ENCODE data around the gene SYT17.

SYT17 gene

DNA sequence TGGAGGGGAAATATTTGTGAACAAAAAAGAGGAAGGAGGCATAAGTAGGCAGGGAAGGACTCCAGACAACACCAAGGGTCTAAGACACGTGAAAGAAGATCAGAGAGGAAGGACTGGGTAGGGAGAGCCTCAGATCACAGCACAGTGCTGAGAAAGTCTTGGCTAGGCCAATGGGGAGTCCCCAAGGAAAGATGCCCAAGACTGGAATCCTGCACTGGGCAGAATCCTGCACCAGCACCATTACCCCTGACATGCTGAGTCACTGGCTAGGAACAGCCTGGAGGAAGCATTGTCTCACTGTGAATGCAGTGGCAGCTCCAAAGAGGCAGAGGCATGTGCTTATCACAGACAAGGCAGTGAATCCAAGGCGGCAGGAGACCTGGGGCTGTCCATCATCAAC lies 136.7 kb downstream of the SYT17 start:
- no peaks in the 10 kb centered on the region for H3K9me3 ChIP-seq (ENCODE audit: control insufficient read depth, insufficient read depth, low read depth, low read length)
- H3K4me1 ChIP-seq (ENCODE audit: control insufficient read depth, insufficient read depth, low read length), result no peaks in the 10 kb centered on the region
- ChIA-PET POLR2A (no interaction called here), CTCF (interaction anchor here (0.7 kb wide), 1 partner anchor 128 kb away, joined by 4 read pairs; no protein-coding TSS in a partner anchor)
- H3K27ac ChIP-seq (ENCODE audit: extremely low read depth, low read depth, low read length), result no peak overlapping the region
- no peak overlapping the region for H3K4me3 ChIP-seq (ENCODE audit: low read depth, low read length)
- H3K36me3 ChIP-seq (ENCODE audit: control insufficient read depth in 2 of 2, insufficient read depth in 1 of 2, low read length in 2 of 2), result no peaks in the 10 kb centered on the region
- TF ChIP-seq HIC1 (tag by site-specific recombination; IDR thresholded peaks at IDR 0.05), result no peak
- TF ChIP-seq ZNF121 (tag by site-specific recombination; IDR thresholded peaks at IDR 0.05), result no peak
- TF ChIP-seq KLF8 (tag by site-specific recombination; IDR thresholded peaks at IDR 0.05), result no peak
- TF ChIP-seq ZNF274 (IDR thresholded peaks at IDR 0.05; ENCODE audit: low read length), result no peak
- TF ChIP-seq ZNF274 (tag by site-specific recombination; IDR thresholded peaks at IDR 0.05; ENCODE audit: borderline replicate concordance), result no peak

DNA sequence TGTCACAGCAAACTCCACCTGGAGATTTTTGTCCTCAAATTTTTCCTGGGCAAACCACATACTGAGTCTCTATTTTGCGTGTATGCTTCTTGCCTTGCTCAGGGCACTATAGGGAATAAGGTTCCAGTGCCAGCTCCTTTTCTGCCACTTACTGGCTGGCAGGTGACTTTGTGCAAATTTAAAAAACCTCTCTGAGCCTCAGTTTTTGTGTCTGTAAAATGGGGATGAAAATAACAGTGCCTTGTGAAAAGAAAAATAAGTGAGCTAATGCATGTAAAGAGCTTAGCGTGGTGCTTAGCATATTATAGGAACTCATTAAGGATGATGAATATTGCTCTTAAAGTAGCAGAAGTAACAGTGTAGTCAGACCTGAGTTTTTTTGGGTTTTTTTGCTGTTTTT lies 137.4 kb downstream of the SYT17 start:
- POLR2A ChIA-PET, result no interaction called here
- TF ChIP-seq HOXD13 (CRISPR knock-in tag; IDR thresholded peaks at IDR 0.05; ENCODE audit: borderline replicate concordance) (no peak), ZNF785 (tag by site-specific recombination; IDR thresholded peaks at IDR 0.05) (no peak), GLI2 (tag by site-specific recombination; IDR thresholded peaks at IDR 0.05; ENCODE audit: borderline replicate concordance, low read depth) (no peak), ZSCAN23 (tag by site-specific recombination; IDR thresholded peaks at IDR 0.05) (no peak), BCL11B (tag by site-specific recombination; IDR thresholded peaks at IDR 0.05; ENCODE audit: low read depth) (no peak), ZNF112 (tag by site-specific recombination; IDR thresholded peaks at IDR 0.05) (no peak), PRDM10 (tag by site-specific recombination; IDR thresholded peaks at IDR 0.05) (no peak), ZNF148 (tag by site-specific recombination; IDR thresholded peaks at IDR 0.05; ENCODE audit: borderline replicate concordance) (no peak), ZNF366 (tag by site-specific recombination; conservative IDR thresholded peaks at IDR 0.05) (no peak), SP3 (tag by site-specific recombination; IDR thresholded peaks at IDR 0.05) (no peak), ZXDB (tag by site-specific recombination; IDR thresholded peaks at IDR 0.05) (no peak), ZNF292 (tag by site-specific recombination; IDR thresholded peaks at IDR 0.05; ENCODE audit: borderline replicate concordance, low read depth) (no peak)
- Histone ChIP-seq H3K4me1 (ENCODE audit: control insufficient read depth, insufficient read depth, low read length) (no peaks in the 10 kb centered on the region), H3K9me3 (ENCODE audit: control insufficient read depth, insufficient read depth, low read depth, low read length) (no peaks in the 10 kb centered on the region), H3K27ac (ENCODE audit: extremely low read depth, low read depth, low read length) (no peak overlapping the region), H3K36me3 (ENCODE audit: control insufficient read depth in 2 of 2, insufficient read depth in 1 of 2, low read length in 2 of 2) (no peaks in the 10 kb centered on the region), H3K4me3 (ENCODE audit: low read depth, low read length) (no peak overlapping the region)
- CTCF ChIA-PET, result interaction anchor here (0.5 kb wide), 1 partner anchor 142 kb away, joined by 6 read pairs; no protein-coding TSS in a partner anchor
